Measurements from ENCODE around the gene ZNF80.

DNA sequence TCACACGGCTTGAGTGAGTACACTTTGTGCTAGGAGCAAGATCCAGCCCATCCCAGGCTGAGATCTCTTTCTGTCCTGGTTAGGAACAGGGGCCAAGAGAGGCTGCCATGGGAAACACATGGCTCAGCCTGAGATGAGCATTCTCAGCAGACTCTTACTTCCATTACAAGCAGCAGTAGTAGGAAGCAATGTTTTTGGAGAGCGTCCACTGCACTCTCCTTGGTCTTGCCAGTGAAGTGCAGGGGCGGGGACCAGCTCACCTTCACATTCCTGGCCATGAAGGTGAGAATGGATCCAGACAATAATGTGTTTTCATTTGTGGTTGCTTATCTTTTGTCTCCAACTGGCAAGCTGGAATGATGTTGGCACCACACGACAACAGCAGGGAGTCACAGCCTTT lies 24.7 kb downstream of the ZNF80 start:
- TF ChIP-seq, protein P1, sequence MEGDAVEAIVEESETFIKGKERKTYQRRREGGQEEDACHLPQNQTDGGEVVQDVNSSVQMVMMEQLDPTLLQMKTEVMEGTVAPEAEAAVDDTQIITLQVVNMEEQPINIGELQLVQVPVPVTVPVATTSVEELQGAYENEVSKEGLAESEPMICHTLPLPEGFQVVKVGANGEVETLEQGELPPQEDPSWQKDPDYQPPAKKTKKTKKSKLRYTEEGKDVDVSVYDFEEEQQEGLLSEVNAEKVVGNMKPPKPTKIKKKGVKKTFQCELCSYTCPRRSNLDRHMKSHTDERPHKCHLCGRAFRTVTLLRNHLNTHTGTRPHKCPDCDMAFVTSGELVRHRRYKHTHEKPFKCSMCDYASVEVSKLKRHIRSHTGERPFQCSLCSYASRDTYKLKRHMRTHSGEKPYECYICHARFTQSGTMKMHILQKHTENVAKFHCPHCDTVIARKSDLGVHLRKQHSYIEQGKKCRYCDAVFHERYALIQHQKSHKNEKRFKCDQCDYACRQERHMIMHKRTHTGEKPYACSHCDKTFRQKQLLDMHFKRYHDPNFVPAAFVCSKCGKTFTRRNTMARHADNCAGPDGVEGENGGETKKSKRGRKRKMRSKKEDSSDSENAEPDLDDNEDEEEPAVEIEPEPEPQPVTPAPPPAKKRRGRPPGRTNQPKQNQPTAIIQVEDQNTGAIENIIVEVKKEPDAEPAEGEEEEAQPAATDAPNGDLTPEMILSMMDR (IDR thresholded peaks at IDR 0.05), result no peak
- no peak for TF ChIP-seq POLR2A (IDR thresholded peaks at IDR 0.05)

Data from adrenal gland (tissue), 5 donors.